Fibroblast of the aortic adventitia (primary cell): ENCODE results near the gene TRIM47. TPM values are rescaled to one million over a fixed set of nuclear protein-coding genes. Genes with fewer than 3 reads are reported as not detected.

Experiments used
- DNase-seq: peaks from one replicate; pipeline ENCODE4 v3.0.0-alpha.2; 2010; ENCODE audit warnings: low read depth
- H3K4me3 ChIP-seq: 2 replicates; pipeline ENCODE4 v1.5.1; 2011; ENCODE audit warnings: low read depth, mild to moderate bottlenecking, control low read depth, low read length, moderate library complexity
- CTCF ChIP-seq: IDR thresholded peaks from 2 replicates; pipeline ENCODE4 v1.5.1; 2011; ENCODE audit warnings: mild to moderate bottlenecking, low read length, control low read depth, inconsistent platforms; ENCODE audit not compliant: insufficient read depth
- total RNA-seq: library from RNA; depleted of rRNA; stranded (reverse); fragments of >200 nt; gene quantifications from 2 replicates; pipeline ENCODE4 v1.2.3, GENCODE V29; 2012; ENCODE audit warnings: low replicate concordance

Gene TRIM47
- total RNA-seq, 1 donor, result 20.9 TPM

GRCh38 chr17:75836605-75837004, 41.8 kb downstream of the TRIM47 start:
- H3K4me3 ChIP-seq, result no peak overlapping the region
- no peak for DNase-seq
- TF ChIP-seq CTCF, result no peak

- DNase-seq, result no peak
- TF ChIP-seq CTCF, result no peak
- no peak overlapping the region for H3K4me3 ChIP-seq
Observed at GRCh38 chr17:75835654-75835987, 42.8 kb downstream of the TRIM47 start.

GRCh38 chr17:75834928-75835653, 43.3 kb downstream of the TRIM47 start:
- TF ChIP-seq CTCF, result no peak
- DNase-seq, result no peak
- H3K4me3 ChIP-seq, result no peak overlapping the region

GRCh38 chr17:75834279-75834920, 44.0 kb downstream of the TRIM47 start:
- TF ChIP-seq CTCF, result no peak
- no peak for DNase-seq
- no peak overlapping the region for H3K4me3 ChIP-seq

GRCh38 chr17:75832652-75833400, 45.6 kb downstream of the TRIM47 start:
- H3K4me3 ChIP-seq, result no peak overlapping the region
- TF ChIP-seq CTCF, result no peak
- DNase-seq, result no peak

- TF ChIP-seq CTCF, result no peak
- DNase-seq, result peak; percentile 27
- no peak overlapping the region for H3K4me3 ChIP-seq
Observed at GRCh38 chr17:75832164-75832651, 46.2 kb downstream of the TRIM47 start.
